DMS53 (cell line): Measurements from ENCODE around the gene CADPS2.

Source experiments
- DNase-seq: peaks from one replicate; lab custom pipeline; 2025; lab: John Stamatoyannopoulos, UW

The CADPS2 gene

DNA sequence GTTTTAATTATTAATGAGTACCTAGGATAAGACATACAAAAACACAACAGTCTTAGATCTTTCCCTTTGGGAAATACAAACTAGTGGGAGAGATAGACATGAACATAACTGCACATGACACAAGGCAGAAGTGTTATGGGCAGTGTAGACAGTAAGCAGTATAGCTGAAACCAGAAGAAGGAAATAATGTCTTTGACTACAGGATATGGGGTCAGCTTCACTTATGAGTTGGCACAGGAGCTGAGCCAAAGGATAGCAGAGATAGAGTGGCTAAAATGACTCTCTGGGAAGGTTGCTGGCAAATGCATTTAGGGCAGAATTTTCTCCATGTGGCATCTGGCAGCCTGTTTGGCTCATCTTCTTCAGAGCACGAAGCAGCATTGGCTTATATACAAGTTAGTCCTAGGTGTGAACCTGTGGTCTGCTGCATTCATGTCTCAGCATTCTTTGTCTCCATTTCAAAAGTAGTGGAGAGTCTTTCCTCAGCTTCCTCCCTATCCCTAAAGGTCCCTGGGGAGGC, 521.4 kb downstream of the CADPS2 start:
- no peak for DNase-seq

GRCh38 chr7:122363144-122363543, 523.1 kb downstream of the CADPS2 start:
- DNase-seq: peak; percentile 10

- DNase-seq: no peak
These were observed 523.8 kb downstream of the CADPS2 start for GRCh38 chr7:122362473-122362872.

- no peak for DNase-seq
These were observed 531.6 kb downstream of the CADPS2 start for GRCh38 chr7:122354656-122355055.

DNA sequence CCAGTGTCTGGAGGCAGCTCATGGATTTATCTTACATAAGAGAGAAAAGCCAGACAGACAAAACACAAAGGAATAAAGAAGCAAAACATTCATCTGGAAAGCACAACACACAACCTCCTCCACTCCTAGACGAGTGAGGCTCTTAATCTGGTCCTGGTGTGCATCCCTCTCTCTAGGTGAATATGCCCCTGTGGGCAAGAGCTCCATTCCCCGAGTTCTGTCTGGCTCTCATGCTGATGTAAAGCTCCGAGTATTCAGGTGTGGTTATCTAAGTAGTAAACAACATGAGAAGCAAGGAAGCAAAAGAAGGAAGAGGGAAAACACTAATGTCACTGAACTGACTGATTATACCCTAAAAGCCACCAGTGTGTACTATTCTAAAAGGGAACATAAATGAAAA, 533.8 kb downstream of the CADPS2 start:
- DNase-seq: no peak

DNA sequence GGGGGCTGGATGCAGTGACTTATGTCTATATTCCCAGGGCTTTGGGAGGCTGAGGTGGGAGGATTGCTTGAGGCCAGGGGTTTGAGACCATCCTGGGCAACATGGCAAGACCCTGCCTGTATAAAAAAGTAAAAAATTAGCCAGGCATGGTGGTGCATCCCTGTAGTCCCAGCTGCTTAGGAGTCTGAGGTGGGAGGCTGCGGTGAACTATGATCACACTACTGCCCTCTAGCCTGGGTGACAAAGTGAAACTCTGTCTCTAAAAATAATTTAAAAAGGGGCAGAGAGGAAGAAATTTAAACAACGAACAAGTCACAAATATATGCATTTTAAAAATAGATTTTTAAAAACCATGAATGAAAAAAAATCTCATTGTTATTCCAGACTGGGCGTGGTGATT, 535.6 kb downstream of the CADPS2 start:
- no peak for DNase-seq

- DNase-seq: no peak
These were observed 542.0 kb downstream of the CADPS2 start for GRCh38 chr7:122344303-122344620.

GRCh38 chr7:122343601-122344302, 542.5 kb downstream of the CADPS2 start:
- DNase-seq: no peak

DNA sequence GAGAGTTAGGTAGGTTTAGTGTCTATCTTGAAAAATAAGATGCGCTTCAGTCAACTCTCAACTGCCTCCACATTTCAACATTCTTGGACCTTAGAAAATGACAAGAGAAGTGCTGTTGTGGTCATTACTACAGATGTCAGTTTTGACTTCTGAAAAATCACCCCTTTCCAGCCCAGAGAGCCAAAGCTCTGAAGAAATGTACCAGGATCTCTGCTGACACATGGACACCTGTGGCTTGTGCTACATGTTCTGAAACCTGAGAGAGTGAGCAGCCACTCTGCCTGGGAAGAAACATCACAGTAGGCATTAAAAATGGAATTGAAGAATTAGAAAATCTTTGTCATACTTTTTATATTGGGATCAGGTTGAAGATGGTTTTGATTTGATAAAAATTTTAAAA, 545.8 kb downstream of the CADPS2 start:
- DNase-seq: no peak

DNA sequence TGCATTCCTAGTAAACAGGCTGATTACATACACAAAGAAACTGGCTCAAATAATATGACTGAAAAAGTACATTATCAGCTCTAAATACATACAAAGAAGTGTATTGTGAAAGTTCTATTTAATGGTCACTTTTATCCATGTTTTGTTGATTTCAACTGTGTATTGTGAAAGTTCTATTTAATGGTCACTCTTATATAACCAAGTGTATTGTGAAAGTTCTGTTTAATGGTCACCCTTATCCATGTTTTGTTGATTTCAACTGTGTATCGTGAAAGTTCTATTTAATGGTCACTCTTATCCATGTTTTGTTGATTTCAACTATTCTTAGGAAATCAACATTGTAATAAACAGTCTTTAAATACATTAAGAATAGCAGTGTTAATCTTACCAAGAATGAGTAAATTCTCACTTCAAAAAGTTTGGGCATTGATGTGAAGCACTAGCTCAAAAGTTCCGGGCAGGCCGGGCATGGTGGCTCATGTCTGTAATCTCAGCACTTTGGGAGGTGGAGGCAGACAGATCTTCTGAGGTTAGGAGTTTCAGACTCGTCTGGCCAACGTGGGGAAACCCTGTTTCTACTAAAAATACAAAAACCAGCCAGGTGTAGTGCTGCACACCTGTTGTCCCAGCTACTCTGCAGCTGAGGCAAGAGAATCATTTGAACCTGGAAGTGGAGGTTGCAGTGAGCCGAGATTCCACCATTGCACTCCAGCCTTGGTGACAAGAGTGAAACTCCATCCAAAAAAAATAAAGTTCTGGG, 546.9 kb downstream of the CADPS2 start:
- DNase-seq: no peak

DNA sequence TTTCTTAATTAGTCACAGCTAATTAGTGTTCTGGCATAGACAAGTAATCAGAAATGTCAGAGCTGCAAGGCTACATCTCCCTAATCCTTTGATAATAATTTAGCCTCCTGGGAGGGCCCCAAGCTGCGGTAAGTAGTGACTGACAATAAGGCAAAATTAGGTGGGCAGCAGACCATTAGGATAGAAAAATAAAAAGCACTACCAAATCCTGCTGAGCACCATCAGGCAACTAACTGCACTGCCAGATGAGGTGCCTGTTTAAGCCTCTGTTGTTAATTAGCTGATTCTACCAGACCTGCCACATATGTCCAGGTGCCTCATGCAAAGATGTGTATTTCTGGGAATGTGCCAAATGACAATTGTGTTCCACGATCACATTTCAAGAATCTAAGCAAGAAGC, 549.2 kb downstream of the CADPS2 start:
- no peak for DNase-seq

- DNase-seq: no peak
These were observed 557.0 kb downstream of the CADPS2 start for GRCh38 chr7:122329145-122329802.

- DNase-seq: peak; percentile 44
These were observed 558.3 kb downstream of the CADPS2 start for GRCh38 chr7:122327969-122328368.

- peak; percentile 38 for DNase-seq
These were observed 569.5 kb downstream of the CADPS2 start for GRCh38 chr7:122316467-122317388.

DNA sequence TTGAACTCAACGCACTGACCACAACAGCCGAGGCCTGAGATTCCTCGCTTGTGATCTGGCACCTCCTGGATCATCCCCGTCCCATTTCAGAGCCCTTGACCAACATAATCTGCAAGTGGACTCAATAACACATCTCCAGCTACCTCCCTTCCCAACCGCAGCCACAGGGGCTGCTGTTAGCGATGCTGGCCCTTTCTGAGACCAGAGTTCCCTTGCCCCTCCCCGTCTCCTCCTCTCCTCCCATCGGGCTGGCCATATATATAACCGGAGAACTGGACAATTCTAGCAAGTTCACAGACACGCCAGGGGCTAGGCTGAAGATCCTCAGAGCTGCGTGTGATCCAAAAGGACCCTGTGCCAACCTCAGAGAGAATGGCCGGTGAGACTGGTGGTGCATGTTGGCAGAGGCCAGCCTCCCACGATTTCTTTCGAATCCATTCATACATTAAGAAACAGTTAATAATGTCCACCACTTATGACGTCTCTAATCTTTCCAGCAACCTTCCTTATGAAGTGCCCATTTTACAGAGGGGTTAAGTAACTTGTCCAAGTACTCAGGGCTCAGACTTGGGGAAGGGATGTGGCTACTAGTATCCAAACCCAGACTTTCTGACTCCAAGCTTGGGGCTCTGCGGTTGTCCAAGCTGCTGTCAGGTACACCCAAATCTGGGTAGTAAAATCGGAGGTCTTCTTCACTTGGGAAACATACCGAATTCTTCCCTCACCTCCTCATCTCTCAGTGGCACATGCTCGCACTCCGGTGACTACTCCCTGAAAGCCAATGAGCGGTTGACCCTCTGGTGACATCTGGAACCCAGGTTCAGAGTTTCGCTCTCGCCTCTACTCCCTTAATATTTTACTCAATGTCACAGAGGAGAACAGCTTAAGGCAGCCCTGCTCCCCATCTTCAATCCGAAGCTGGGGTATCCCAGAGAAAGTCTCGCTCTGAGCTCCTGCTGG, 570.5 kb downstream of the CADPS2 start:
- peak; percentile 54 for DNase-seq

- DNase-seq: no peak
These were observed 572.0 kb downstream of the CADPS2 start for GRCh38 chr7:122314284-122314683.

GRCh38 chr7:122312789-122313188, 573.5 kb downstream of the CADPS2 start:
- no peak for DNase-seq

DNA sequence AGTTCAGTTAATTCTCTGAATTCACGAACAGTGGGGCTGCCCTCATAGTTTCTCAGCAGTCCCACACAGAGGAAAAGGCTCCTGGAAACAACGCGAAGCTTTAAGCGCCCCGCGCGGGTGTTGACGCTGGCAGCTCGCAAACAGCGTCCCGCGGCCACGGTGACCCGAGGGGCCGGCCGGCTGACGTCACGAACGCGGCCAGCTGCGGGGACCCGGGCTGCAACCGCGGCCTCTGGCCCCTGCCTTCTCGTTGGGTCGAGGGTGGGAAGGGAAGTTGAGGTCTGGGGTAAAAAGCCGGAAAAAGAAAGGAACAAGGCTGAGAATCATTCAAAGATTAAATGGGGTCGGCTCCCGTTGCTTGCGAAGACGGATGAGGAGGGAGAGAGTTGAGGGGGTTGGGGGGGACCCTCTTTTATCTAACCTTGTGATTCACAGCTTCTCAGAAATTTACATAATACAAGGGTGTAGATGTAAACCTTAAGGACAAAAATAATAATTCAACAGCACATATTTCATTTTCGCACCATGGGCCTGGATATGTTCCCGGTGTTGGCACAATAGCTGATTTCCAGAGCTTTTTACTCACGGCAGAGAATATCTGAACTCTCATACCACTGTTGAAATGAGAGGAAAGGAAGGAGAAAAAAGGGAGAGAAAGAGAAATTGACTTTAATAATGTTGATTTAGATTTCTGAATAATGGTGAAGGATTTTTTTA, 574.4 kb downstream of the CADPS2 start:
- peak; percentile 35 for DNase-seq

DNA sequence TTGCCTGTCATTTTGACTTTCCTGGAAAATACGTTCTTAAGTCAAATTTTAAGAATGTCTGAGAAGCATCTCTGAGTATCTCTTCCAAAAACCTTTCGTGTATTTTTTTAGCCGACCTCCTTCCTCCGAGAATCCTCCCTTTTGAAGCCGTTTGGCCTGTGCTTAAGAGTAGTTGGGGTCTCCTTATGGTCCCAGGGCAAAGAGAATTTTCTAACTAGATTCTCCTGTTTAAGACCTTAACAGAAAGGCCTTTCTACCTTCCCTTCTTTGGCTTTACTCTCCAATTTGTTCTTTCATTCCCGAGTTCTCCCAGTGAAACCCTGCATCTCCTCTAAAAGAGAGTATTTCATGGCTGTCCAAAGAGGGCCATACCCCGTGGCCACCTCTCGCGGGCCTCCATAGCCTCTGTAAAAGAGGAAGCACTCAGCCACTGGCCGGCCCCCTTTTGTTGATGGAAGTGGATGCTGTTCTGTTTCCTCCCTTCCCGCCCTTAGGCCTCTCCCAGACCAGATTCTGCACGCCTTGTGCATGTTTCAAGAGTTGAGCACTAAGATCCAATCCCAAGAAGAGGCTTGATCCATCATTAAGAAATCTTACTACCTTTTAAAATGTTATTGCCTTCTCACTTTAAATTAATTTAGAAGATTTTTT, 575.1 kb downstream of the CADPS2 start:
- DNase-seq: peak; percentile 37
